ENCODE measurements around the gene DSPP. TPM values are rescaled to one million over a fixed set of nuclear protein-coding genes. Genes with fewer than 3 reads are reported as not detected.

Gene DSPP
- total RNA-seq, 4 donors from 2014 or later: 0.09 TPM; not detected in 3

DNA sequence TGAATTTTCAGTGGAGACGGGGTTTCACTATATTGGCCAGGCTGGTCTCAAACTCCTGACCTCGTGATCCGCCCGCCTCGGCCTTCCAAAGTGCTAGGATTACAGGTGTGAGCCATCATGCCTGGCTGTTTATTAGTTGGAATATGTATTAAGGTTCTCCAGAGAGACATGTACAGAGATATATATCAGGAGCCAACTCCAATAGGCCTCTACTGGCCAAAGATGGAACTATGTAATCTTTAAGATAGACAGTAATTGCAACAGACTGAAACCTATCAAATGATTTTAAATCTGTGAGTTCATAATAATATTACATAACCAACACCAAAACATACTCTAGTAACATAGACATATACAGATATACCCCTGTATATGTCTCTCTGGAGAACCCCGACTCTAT lies 36.0 kb downstream of the DSPP start:
- no peak overlapping the region for H3K4me3 ChIP-seq
- no peaks in the 10 kb centered on the region for H3K27me3 ChIP-seq
- DNase-seq: no peak
- no peaks in the 10 kb centered on the region for H3K9me3 ChIP-seq
- no peaks in the 10 kb centered on the region for H3K4me1 ChIP-seq
- no peaks in the 10 kb centered on the region for H3K36me3 ChIP-seq
- H3K27ac ChIP-seq: no peak overlapping the region
- intact Hi-C loops (cut with DNase I): no loop called here
- WGBS, 2 donors: 92 to 93% methylated on average over 2 to 6 of the region's 6 CpGs
- TF ChIP-seq, protein P1, sequence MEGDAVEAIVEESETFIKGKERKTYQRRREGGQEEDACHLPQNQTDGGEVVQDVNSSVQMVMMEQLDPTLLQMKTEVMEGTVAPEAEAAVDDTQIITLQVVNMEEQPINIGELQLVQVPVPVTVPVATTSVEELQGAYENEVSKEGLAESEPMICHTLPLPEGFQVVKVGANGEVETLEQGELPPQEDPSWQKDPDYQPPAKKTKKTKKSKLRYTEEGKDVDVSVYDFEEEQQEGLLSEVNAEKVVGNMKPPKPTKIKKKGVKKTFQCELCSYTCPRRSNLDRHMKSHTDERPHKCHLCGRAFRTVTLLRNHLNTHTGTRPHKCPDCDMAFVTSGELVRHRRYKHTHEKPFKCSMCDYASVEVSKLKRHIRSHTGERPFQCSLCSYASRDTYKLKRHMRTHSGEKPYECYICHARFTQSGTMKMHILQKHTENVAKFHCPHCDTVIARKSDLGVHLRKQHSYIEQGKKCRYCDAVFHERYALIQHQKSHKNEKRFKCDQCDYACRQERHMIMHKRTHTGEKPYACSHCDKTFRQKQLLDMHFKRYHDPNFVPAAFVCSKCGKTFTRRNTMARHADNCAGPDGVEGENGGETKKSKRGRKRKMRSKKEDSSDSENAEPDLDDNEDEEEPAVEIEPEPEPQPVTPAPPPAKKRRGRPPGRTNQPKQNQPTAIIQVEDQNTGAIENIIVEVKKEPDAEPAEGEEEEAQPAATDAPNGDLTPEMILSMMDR (IDR thresholded peaks at IDR 0.05): no peak
- no peak for TF ChIP-seq POLR2A (IDR thresholded peaks at IDR 0.05)

DNA sequence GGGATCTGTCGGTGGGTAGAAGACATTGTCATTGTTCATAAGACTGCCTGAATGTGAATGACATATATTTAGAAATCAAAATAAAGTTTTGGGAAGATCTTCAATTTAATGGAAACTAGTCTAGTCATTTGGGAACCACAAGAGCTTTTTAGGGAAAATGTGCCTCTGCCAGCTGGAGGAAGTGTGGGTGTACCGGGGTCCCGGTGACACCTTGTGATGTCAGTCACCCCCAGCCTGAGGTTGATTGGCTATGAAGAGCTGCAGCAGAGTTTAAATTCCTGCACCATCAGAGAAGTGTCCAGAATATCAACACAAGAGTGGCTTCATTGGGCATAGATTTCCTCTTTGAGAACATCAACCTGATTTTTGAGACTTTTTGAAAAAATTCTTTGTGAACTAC lies 41.7 kb downstream of the DSPP start, which contains the start of gene DMP1:
DMP1 (plus strand) TSS at position 301 of the 400 bp plus-strand sequence. CDS start 6,213 bp downstream, outside the sequence.
- Histone ChIP-seq H3K4me1 (no peaks in the 10 kb centered on the region), H3K4me3 (no peak within 1 kb of the TSS), H3K27ac (no peak within 1 kb of the TSS), H3K9me3 (no peaks in the 10 kb centered on the region), H3K36me3 (no peaks in the 10 kb centered on the region), H3K27me3 (no peaks in the 10 kb centered on the region)
- 84 to 98% methylated on average over 3 of the region's 3 CpGs for WGBS, 2 donors
- intact Hi-C loops (cut with DNase I): no loop called here
- TF ChIP-seq, protein P1 (IDR thresholded peaks at IDR 0.05): no peak
- no peak for TF ChIP-seq POLR2A (IDR thresholded peaks at IDR 0.05)
- DNase-seq: no peak

DNA sequence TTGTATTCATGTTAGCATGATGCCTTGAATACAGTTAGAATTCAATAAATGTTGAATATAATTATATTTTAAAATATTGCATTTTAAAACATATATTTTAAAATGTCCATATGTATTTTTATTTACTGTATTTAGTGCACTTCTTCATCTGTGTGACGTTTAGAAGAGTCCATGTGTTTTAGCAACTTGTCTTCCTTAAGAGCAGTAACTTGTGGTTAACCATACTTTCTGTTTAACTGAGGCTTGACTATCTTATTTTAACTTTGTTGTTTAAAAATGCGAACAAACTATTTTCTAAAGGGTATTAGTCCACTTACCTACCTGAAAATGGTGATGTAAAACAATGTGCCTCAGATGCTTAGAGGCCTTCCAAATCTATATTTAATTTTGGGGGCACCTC lies 42.6 kb downstream of the DSPP start:
- intact Hi-C loops (cut with DNase I): no loop called here
- 71 to 75% methylated on average over 2 of the region's 2 CpGs for WGBS, 2 donors
- H3K27me3 ChIP-seq: no peaks in the 10 kb centered on the region

DNA sequence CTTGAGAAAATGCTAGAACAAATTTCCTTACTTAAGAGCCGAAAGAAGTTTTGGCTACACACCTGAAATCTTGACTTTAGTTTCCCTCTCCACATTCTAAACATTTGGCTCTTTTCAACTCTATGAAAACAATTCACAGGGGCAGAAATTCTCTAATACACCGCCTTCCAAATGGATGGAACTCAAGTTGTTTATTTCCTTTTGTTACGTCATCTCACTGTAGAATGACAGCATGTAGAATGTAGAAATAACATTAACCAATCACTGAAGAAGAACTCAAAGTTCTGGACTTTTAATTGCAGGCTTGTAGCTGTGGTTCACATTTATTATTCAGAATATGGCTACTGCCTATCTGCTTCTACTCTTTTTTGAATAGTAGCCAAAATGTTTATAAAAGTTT lies 43.6 kb downstream of the DSPP start:
- Histone ChIP-seq H3K27ac (no peak overlapping the region), H3K4me3 (no peak overlapping the region), H3K36me3 (no peaks in the 10 kb centered on the region), H3K4me1 (no peaks in the 10 kb centered on the region), H3K9me3 (no peaks in the 10 kb centered on the region), H3K27me3 (no peaks in the 10 kb centered on the region)
- TF ChIP-seq, protein P1 (IDR thresholded peaks at IDR 0.05): no peak
- no peak for TF ChIP-seq POLR2A (IDR thresholded peaks at IDR 0.05)
- intact Hi-C loops (cut with DNase I): no loop called here
- 85 to 87% methylated on average over 3 of the region's 3 CpGs for WGBS, 2 donors
- DNase-seq: no peak

More for the DNA sequence above, 42.6 kb downstream of the DSPP start:
- Histone ChIP-seq H3K9me3 (no peaks in the 10 kb centered on the region), H3K4me1 (no peaks in the 10 kb centered on the region), H3K36me3 (no peaks in the 10 kb centered on the region), H3K4me3 (no peak overlapping the region), H3K27ac (no peak overlapping the region)
- TF ChIP-seq, protein P1 (IDR thresholded peaks at IDR 0.05): no peak
- TF ChIP-seq POLR2A (IDR thresholded peaks at IDR 0.05): no peak
- no peak for DNase-seq

DNA sequence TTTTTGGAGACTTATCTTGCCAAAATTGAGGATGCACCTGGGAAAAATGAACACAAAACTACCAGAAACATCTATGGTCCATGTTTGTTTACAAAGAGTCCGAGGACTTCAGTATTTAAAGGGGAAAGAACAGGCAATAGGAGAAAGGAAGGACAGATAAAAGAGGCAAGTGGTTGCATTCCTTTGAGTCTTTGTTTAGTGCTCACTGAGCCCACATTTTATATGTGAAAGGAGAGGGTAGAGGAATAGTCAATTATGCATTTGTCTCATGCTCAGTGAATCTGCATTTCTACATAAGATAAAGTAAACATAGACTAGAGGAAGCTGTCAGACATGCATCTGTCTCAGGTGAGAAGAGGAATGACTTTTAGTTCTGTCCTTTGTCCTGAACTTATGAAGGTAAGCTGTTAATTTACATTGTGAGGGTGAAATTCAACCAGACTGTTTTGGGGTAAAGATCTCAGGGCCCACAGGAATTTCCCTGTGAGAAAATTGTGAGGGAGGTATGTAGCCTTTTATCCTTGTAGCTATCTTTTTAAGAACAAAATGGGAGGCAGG lies 46.2 kb downstream of the DSPP start:
- Histone ChIP-seq H3K4me1 (peaks cover 0 to 8% (median 0%) of the 10 kb centered on the region in 3 donors), H3K4me3 (no peak overlapping the region), H3K9me3 (no peaks in the 10 kb centered on the region), H3K27me3 (no peaks in the 10 kb centered on the region), H3K27ac (no peak overlapping the region), H3K36me3 (no peaks in the 10 kb centered on the region)
- TF ChIP-seq, protein P1 (IDR thresholded peaks at IDR 0.05): no peak
- no peak for TF ChIP-seq POLR2A (IDR thresholded peaks at IDR 0.05)
- DNase-seq: no peak
- intact Hi-C loops (cut with DNase I): no loop called here
- WGBS, 2 donors: 69 to 73% methylated on average over 1 of the region's 1 CpG

Measured in esophagus squamous epithelium (tissue), 5 donors.